NT2/D1 (cell line): Measurements from ENCODE around the gene KCNK4.

ENCODE experiments used
- DNase-seq: peaks from one replicate; pipeline ENCODE4 v3.0.0-alpha.2; 2011; ENCODE audit warnings: low read depth, low spot score
- H3K27me3 ChIP-seq: 2 replicates; pipeline ENCODE4 v1.6.0; 2011; ENCODE audit warnings: mild to moderate bottlenecking; ENCODE audit not compliant: insufficient read length, insufficient read depth
- H3K36me3 ChIP-seq: 2 replicates; pipeline ENCODE4 v1.6.1; 2011; ENCODE audit warnings: mild to moderate bottlenecking, low read length, mixed read lengths; ENCODE audit not compliant: insufficient read depth, insufficient read length
- H3K4me1 ChIP-seq: 2 replicates; pipeline ENCODE4 v1.5.1; 2011; ENCODE audit not compliant: insufficient read depth, insufficient read length
- H3K4me3 ChIP-seq: 2 replicates; pipeline ENCODE4 v1.5.1; 2011; ENCODE audit warnings: low read depth; ENCODE audit not compliant: insufficient read length
- H3K9ac ChIP-seq: 2 replicates; pipeline ENCODE4 v1.6.0; 2011; ENCODE audit warnings: low read depth; ENCODE audit not compliant: insufficient read length
- H3K9me3 ChIP-seq: 2 replicates; pipeline ENCODE4 v1.5.1; 2011; ENCODE audit warnings: mild to moderate bottlenecking, low read length; ENCODE audit not compliant: insufficient read depth
- SUZ12 ChIP-seq: IDR thresholded peaks from 2 replicates; pipeline ENCODE4 v1.6.1; 2011; ENCODE audit not compliant: insufficient read length, insufficient read depth; ENCODE audit errors: extremely low read depth
- YY1 ChIP-seq: IDR thresholded peaks from 2 replicates; pipeline ENCODE4 v1.6.1; 2011; ENCODE audit not compliant: insufficient read length, insufficient read depth
- ZNF274 ChIP-seq: IDR thresholded peaks from 2 replicates; pipeline ENCODE4 v1.6.1; 2011; ENCODE audit warnings: mild to moderate bottlenecking, low read depth, low read length

Gene KCNK4

DNA sequence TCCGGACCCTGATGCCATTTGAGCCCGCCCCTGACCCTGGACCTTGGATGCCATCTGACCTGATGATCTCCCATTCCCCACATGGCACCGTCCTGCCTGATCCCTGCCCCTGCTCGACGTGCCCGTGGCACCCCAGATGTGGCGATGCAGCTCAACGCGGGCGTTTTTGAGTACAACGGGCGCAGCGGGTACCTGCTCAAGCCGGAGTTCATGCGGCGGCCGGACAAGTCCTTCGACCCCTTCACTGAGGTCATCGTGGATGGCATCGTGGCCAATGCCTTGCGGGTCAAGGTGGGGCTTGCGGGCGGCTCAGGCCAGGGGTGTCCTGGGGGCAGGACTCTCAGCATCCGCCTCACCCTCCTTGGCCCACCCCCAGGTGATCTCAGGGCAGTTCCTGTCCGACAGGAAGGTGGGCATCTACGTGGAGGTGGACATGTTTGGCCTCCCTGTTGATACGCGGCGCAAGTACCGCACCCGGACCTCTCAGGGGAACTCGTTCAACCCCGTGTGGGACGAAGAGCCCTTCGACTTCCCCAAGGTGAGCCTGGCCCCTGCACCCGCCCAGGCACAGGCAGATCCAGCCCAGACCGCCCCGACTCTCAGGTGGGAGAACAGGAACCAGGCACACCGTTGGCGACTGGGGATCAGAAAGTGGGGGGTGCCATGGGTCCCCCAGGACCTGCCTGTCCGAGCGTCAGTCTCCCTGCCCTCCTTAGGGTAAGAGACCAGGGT lies 28.7 kb upstream of the KCNK4 start:
- no peak for DNase-seq

DNA sequence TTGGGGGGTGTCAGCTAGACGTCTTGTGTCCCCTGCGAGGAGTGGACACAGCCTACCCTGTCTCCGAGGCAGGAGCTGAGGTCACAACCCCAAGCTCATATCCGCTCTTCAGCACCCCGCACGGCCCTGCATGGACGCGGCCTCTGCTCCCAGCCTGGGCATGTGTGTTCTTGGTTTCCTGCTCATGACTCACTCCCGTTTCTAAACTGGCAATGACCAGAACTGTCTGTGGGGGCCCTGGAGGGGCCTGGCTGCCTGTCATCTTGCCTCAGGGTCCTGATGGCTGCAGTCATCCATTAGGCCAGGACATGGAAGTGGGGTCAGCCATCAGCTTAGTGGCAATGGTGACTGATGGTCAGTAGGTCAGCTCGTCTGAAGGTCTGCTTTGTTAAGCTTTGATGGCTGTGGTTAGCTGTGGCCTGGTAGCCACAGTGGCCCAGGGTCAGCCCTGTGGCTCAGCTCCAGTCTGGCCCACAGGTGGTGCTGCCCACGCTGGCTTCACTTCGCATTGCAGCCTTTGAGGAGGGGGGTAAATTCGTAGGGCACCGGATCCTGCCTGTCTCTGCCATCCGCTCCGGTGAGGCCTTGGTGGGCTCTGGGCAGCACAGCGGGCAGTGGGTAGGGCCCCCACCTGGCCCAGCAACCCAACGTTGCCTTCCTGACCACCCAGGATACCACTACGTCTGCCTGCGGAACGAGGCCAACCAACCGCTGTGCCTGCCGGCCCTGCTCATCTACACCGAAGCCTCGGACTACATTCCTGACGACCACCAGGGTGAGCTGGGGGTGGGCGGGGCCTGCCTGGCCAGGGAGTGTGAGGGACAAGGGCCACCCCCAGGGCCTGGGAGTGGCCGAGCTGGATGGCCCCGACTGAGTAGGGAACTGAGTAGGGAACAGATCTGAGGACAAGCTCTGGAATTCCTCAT lies 27.8 kb upstream of the KCNK4 start:
- H3K9me3 ChIP-seq, result no peaks in the 10 kb centered on the region
- H3K4me3 ChIP-seq, result no peak overlapping the region
- peaks cover 23% of the 10 kb centered on the region for H3K4me1 ChIP-seq
- peak overlapping the region; percentile 61 for H3K9ac ChIP-seq
- no peak for TF ChIP-seq ZNF274
- no peak for TF ChIP-seq YY1
- TF ChIP-seq SUZ12, result no peak
- no peak for DNase-seq
- H3K36me3 ChIP-seq, result peaks cover 87% of the 10 kb centered on the region
- H3K27me3 ChIP-seq, result no peaks in the 10 kb centered on the region

More for the DNA sequence above, 28.7 kb upstream of the KCNK4 start:
- Histone ChIP-seq H3K9ac (no peak overlapping the region), H3K4me3 (no peak overlapping the region), H3K36me3 (peaks cover 89% of the 10 kb centered on the region), H3K9me3 (no peaks in the 10 kb centered on the region), H3K4me1 (peaks cover 17% of the 10 kb centered on the region), H3K27me3 (no peaks in the 10 kb centered on the region)
- TF ChIP-seq YY1, result no peak
- no peak for TF ChIP-seq SUZ12
- no peak for TF ChIP-seq ZNF274

DNA sequence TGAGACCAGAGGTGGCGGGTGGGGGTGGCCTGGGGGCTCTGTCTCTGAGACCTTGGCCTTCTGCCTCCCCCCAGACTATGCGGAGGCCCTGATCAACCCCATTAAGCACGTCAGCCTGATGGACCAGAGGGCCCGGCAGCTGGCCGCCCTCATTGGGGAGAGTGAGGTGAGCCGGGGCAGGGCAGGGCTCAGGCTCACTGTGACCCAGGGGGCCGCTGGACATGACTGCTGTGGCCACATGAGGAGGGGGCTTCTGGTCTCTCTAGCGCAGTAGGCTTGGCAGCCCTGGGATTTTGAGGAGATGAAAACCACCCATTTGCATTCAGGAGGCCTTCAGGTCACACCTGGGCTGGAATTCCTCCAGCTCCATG lies 27.2 kb upstream of the KCNK4 start:
- H3K4me3 ChIP-seq, result no peak overlapping the region
- H3K9ac ChIP-seq, result peak overlapping the region; percentile 61

DNA sequence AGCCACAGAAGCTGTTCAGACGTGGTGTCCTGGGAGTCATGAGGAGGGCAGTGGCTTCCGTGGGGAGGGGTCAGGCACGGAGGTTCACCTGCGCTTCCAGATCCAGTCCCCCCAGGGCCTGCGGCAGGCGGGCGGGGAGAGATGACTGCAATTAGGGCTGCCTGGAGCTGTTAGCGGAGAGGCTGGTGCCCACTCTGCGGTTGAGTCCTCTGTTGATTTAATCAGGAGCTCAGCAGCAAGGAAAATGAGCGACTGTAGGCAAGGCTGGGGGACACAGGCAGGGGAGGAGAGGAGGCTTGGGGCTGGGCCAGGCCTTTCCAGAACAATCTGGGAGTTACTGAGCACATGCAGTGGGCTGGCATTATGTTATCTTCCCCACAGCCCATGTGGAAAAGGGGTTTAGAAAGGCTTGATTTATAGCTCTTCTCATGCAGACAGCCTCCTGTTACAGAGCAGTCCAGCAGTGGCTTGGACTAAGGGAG lies 26.7 kb upstream of the KCNK4 start:
- H3K9ac ChIP-seq, result peak overlapping the region; percentile 4
- H3K36me3 ChIP-seq, result peaks cover 79% of the 10 kb centered on the region
- peaks cover 27% of the 10 kb centered on the region for H3K4me1 ChIP-seq
- H3K27me3 ChIP-seq, result no peaks in the 10 kb centered on the region
- no peak overlapping the region for H3K4me3 ChIP-seq
- no peak for TF ChIP-seq ZNF274
- TF ChIP-seq SUZ12, result no peak
- no peak for TF ChIP-seq YY1
- DNase-seq, result no peak
- H3K9me3 ChIP-seq, result no peaks in the 10 kb centered on the region

More for the DNA sequence above, 27.2 kb upstream of the KCNK4 start:
- Histone ChIP-seq H3K9me3 (no peaks in the 10 kb centered on the region), H3K36me3 (peaks cover 83% of the 10 kb centered on the region), H3K27me3 (no peaks in the 10 kb centered on the region), H3K4me1 (peaks cover 27% of the 10 kb centered on the region)
- DNase-seq, result no peak
- no peak for TF ChIP-seq SUZ12
- no peak for TF ChIP-seq YY1
- TF ChIP-seq ZNF274, result no peak

DNA sequence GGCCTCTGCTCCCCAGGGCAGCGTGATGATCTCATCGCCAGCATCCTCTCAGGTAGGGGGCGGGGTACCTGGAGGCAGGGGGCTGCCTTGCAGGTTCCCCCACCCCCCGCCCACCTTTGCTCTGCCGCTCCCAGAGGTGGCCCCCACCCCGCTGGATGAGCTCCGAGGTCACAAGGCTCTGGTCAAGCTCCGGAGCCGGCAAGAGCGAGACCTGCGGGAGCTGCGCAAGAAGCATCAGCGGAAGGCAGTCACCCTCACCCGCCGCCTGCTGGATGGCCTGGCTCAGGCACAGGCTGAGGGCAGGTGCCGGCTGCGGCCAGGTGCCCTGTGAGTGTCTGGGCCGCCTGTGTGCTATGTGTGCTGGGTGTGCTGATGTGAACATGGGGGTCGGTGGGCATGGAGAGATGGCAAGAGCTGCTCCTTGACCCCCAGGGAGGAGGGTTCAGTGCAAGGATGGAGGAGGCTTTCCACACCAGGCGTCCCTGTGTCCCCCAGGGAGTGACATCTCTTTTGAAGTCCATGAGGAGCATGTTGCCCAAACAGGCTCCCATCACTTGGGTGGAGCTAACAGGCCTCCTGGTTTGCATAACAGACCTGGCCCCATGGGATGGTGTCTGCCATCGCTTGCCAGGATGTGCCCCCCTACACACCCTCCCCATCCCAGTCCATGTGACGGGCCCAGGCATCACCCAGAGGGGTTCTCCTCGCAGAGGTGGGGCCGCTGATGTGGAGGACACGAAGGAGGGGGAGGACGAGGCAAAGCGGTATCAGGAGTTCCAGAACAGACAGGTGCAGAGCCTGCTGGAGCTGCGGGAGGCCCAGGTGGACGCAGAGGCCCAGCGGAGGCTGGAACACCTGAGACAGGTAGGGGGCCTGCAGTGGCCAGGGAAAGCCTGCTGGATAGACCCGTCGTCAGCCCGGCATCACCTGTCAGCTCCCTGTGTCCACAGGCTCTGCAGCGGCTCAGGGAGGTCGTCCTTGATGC lies 25.6 kb upstream of the KCNK4 start:
- no peaks in the 10 kb centered on the region for H3K9me3 ChIP-seq
- no peak overlapping the region for H3K9ac ChIP-seq
- H3K4me3 ChIP-seq, result no peak overlapping the region
- no peaks in the 10 kb centered on the region for H3K27me3 ChIP-seq
- no peak for DNase-seq
- TF ChIP-seq SUZ12 (no peak), YY1 (no peak), ZNF274 (no peak)
- peaks cover 68% of the 10 kb centered on the region for H3K36me3 ChIP-seq
- H3K4me1 ChIP-seq, result peaks cover 27% of the 10 kb centered on the region

DNA sequence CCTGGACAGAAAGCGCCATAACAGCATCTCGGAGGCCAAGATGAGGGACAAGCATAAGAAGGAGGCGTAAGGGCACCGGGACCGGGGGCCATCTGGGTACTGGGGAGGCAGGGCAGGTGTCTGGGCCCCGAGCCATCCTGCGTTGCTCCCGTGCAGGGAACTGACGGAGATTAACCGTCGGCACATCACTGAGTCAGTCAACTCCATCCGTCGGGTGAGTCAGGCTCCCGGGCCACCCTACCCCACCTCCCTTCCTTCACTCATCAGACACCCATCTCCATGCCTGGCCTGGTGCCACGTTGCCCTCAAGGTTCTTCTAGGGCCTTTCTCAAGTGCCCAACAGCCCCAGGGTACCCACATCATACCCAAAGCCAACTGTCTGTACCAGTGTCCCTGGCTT lies 24.8 kb upstream of the KCNK4 start:
- no peak for TF ChIP-seq ZNF274
- no peak for TF ChIP-seq SUZ12
- no peak for TF ChIP-seq YY1
- DNase-seq, result no peak
- Histone ChIP-seq H3K27me3 (no peaks in the 10 kb centered on the region), H3K9me3 (no peaks in the 10 kb centered on the region), H3K4me1 (peaks cover 27% of the 10 kb centered on the region), H3K36me3 (peaks cover 64% of the 10 kb centered on the region), H3K9ac (no peak overlapping the region), H3K4me3 (no peak overlapping the region)
